Liver (tissue), 9 donors: ENCODE data around the gene LCN2. TPM values are rescaled to one million over a fixed set of nuclear protein-coding genes. Genes with fewer than 3 reads are reported as not detected.
A peak's percentile ranks its signal among the peaks of the same experiment; 100 is the strongest.

Experiments
- DNase-seq: peaks from one replicate; pipeline ENCODE4 v3.0.0-alpha.2; 2017; ENCODE audit warnings: low spot score
- H3K27ac ChIP-seq, 2 donors: one replicate each; pipeline ENCODE4 v1.7.0; 2013; ENCODE audit warnings: inconsistent platforms in 2 of 2, low read length in 2 of 2, control low read depth in 1 of 2, low read depth in 1 of 2, mild to moderate bottlenecking in 1 of 2
- H3K27me3 ChIP-seq, 4 donors: one replicate each; pipeline versions ENCODE4 v1.6.1 to v1.7.0; 2013; ENCODE audit warnings: low read length in 3 of 4, inconsistent platforms in 1 of 4, mild to moderate bottlenecking in 1 of 4, moderate library complexity in 1 of 4; ENCODE audit not compliant: control insufficient read depth in 4 of 4, insufficient read depth in 4 of 4
- H3K36me3 ChIP-seq, 4 donors: one replicate each; pipeline versions ENCODE4 v1.6.1 to v1.7.0; 2013; ENCODE audit warnings: low read length in 3 of 4, mild to moderate bottlenecking in 3 of 4, low read depth in 1 of 4, moderate library complexity in 1 of 4; ENCODE audit not compliant: control insufficient read depth in 4 of 4, insufficient read depth in 3 of 4
- H3K4me1 ChIP-seq, 4 donors: one replicate each; pipeline versions ENCODE4 v1.6.1 to v1.7.0; 2013; ENCODE audit warnings: low read length in 3 of 4, mild to moderate bottlenecking in 3 of 4, moderate library complexity in 1 of 4; ENCODE audit not compliant: control insufficient read depth in 4 of 4, insufficient read depth in 4 of 4
- H3K4me3 ChIP-seq, 3 donors: one replicate each; pipeline versions ENCODE4 v1.6.1 to v1.7.0; 2013; ENCODE audit warnings: low read length in 3 of 3, control low read depth in 1 of 3, low read depth in 1 of 3, mild to moderate bottlenecking in 1 of 3
- H3K9ac ChIP-seq, 2 donors: one replicate each; pipeline ENCODE4 v1.7.0; 2013; ENCODE audit warnings: low read length in 2 of 2, mild to moderate bottlenecking in 2 of 2, moderate library complexity in 2 of 2, control low read depth in 1 of 2, low read depth in 1 of 2
- H3K9me3 ChIP-seq, 4 donors: one replicate each; pipeline versions ENCODE4 v1.6.1 to v1.7.0; 2013; ENCODE audit warnings: low read length in 3 of 4; ENCODE audit not compliant: control insufficient read depth in 4 of 4
- ATF3 ChIP-seq: IDR thresholded peaks from 2 replicates; pipeline ENCODE4 v1.6.1; 2016; ENCODE audit warnings: antibody characterized with exemption
- FOXA1 ChIP-seq: IDR thresholded peaks from 2 replicates; pipeline ENCODE4 v1.6.1; 2016; ENCODE audit warnings: antibody characterized with exemption
- FOXA2 ChIP-seq: IDR thresholded peaks from 2 replicates; pipeline ENCODE4 v1.6.1; 2016; ENCODE audit warnings: antibody characterized with exemption
- GABPA ChIP-seq, 2 donors: IDR thresholded peaks in 1 of 2; conservative IDR thresholded peaks in 1 of 2; 2 replicates each; pipeline ENCODE4 v1.6.1; 2016; ENCODE audit warnings: antibody characterized with exemption in 2 of 2, mild to moderate bottlenecking in 1 of 2, moderate library complexity in 1 of 2
- HNF4A ChIP-seq, 2 donors: conservative IDR thresholded peaks; 2 replicates each; pipeline ENCODE4 v1.6.1; 2016; ENCODE audit warnings: antibody characterized with exemption in 2 of 2, mild to moderate bottlenecking in 2 of 2
- JUND ChIP-seq, 2 donors: IDR thresholded peaks; 2 replicates each; pipeline ENCODE4 v1.6.1; 2016; ENCODE audit warnings: antibody characterized with exemption in 2 of 2
- MAX ChIP-seq: IDR thresholded peaks from 2 replicates; pipeline ENCODE4 v1.6.1; 2016; ENCODE audit warnings: antibody characterized with exemption
- REST ChIP-seq: IDR thresholded peaks from 2 replicates; pipeline ENCODE4 v1.6.1; 2016; ENCODE audit warnings: antibody characterized with exemption, mild to moderate bottlenecking
- RXRA ChIP-seq, 2 donors: IDR thresholded peaks; 2 replicates each; pipeline ENCODE4 v1.6.1; 2017 to 2018; ENCODE audit warnings: antibody characterized with exemption in 2 of 2, mild to moderate bottlenecking in 1 of 2
- SP1 ChIP-seq: IDR thresholded peaks from 2 replicates; pipeline ENCODE4 v1.6.1; 2018; ENCODE audit warnings: antibody characterized with exemption, mild to moderate bottlenecking
- WGBS: extraction: QIAGEN DNeasy Blood & Tissue Kit; methylation state at CpG from one replicate; pipeline ENCODE4 v1.1.7; 2013; 5-methylcytosine and 5-hydroxymethylcytosine counted together
- polyA plus RNA-seq, 2 donors: library from polyadenylated mRNA; stranded (reverse) in 1 of 2; unstranded in 1 of 2; fragments of 200-250 nt in 1 of 2; fragments of >200 nt in 1 of 2; fragmentation: Nextera tagmentation in 1 of 2; extraction: Ambion mirVana in 1 of 2; gene quantifications; one replicate each; pipeline versions ENCODE4 v1.2.1 to v1.2.3, GENCODE V29; 2013 to 2015
- total RNA-seq, 2 donors: library from RNA; depleted of rRNA; stranded (reverse); fragments of >200 nt; gene quantifications; one replicate each; pipeline ENCODE4 v1.2.3, GENCODE V29; 2014
- donor health status: healthy.
- donor health status: healthy.
- donor health status: healthy.
- donor health status: healthy.
- donor health status: healthy.

Gene LCN2
- total and polyA plus RNA-seq, 4 donors: 7.0 to 64.5 (median 10.4) TPM

- no peak for TF ChIP-seq REST
- peak; percentile 100 for TF ChIP-seq SP1
- TF ChIP-seq JUND (IDR thresholded peaks at IDR 0.05): peak; percentile 56 to 87
- TF ChIP-seq MAX: peak; percentile 64
- TF ChIP-seq ATF3: peak; percentile 79
These were observed 45.1 kb upstream of the LCN2 start (continued) for GRCh38 chr9:128104171-128104618.

GRCh38 chr9:128105538-128106175 is 43.6 kb upstream of the LCN2 start:
- 87% methylated on average over 21 of the region's 21 CpGs for WGBS
- H3K4me3 ChIP-seq: no peak overlapping the region
- TF ChIP-seq FOXA2: no peak
- TF ChIP-seq JUND (IDR thresholded peaks at IDR 0.05): no peak
- TF ChIP-seq MAX: no peak
- TF ChIP-seq FOXA1: no peak
- no peak for TF ChIP-seq GABPA (IDR thresholded peaks at IDR 0.05 in 1 of 2, conservative IDR thresholded peaks at IDR 0.05 in 1 of 2)
- TF ChIP-seq HNF4A (conservative IDR thresholded peaks at IDR 0.05): no peak
- TF ChIP-seq RXRA (IDR thresholded peaks at IDR 0.05): no peak
- no peak for TF ChIP-seq SP1
- no peak for TF ChIP-seq ATF3
- peaks cover 17 to 38% (median 30%) of the 10 kb centered on the region in 4 donors for H3K36me3 ChIP-seq
- H3K9me3 ChIP-seq: no peaks in the 10 kb centered on the region
- no peaks in the 10 kb centered on the region for H3K27me3 ChIP-seq
- H3K4me1 ChIP-seq: peaks cover 13 to 72% (median 46%) of the 10 kb centered on the region in 4 donors
- peak overlapping the region; percentile 20 to 51 for H3K27ac ChIP-seq
- no peak for DNase-seq
- no peak overlapping the region for H3K9ac ChIP-seq

- TF ChIP-seq REST (peak; percentile 38), GABPA (IDR thresholded peaks at IDR 0.05 in 1 of 2, conservative IDR thresholded peaks at IDR 0.05 in 1 of 2) (no peak)
- Histone ChIP-seq H3K9me3 (no peaks in the 10 kb centered on the region), H3K27ac (peak overlapping the region in 1 of 2 donors; percentile 51), H3K4me3 (no peak overlapping the region), H3K4me1 (peaks cover 13 to 65% (median 39%) of the 10 kb centered on the region in 4 donors), H3K27me3 (no peaks in the 10 kb centered on the region), H3K36me3 (peaks cover 17 to 33% (median 30%) of the 10 kb centered on the region in 4 donors), H3K9ac (no peak overlapping the region)
- WGBS: 88% methylated on average over 23 of the region's 23 CpGs
- DNase-seq: no peak
These were observed 42.9 kb upstream of the LCN2 start for GRCh38 chr9:128106181-128106939.
